Fibroblast of the aortic adventitia (primary cell): Measurements from ENCODE around the gene ABTB2. TPM values are rescaled to one million over a fixed set of nuclear protein-coding genes. Genes with fewer than 3 reads are reported as not detected.
"Not testable (repeated sequence)": the region's sequence is repeated elsewhere in the genome, so short reads cannot be mapped to it uniquely, and the experiment has no call there.

Experiments used
- DNase-seq: peaks from one replicate; pipeline ENCODE4 v3.0.0-alpha.2; 2010; ENCODE audit warnings: low read depth
- H3K4me3 ChIP-seq: 2 replicates; pipeline ENCODE4 v1.5.1; 2011; ENCODE audit warnings: low read depth, mild to moderate bottlenecking, control low read depth, low read length, moderate library complexity
- total RNA-seq: library from RNA; depleted of rRNA; stranded (reverse); fragments of >200 nt; gene quantifications from 2 replicates; pipeline ENCODE4 v1.2.3, GENCODE V29; 2012; ENCODE audit warnings: low replicate concordance
- TF ChIP-seq, protein P1 (sequence below): IDR thresholded peaks from 2 replicates; pipeline ENCODE4 v1.5.1; 2011; ENCODE audit warnings: mild to moderate bottlenecking, low read length, control low read depth, inconsistent platforms; ENCODE audit not compliant: insufficient read depth

ABTB2 gene
- total RNA-seq, 1 donor = 1.7 TPM

GRCh38 chr11:34181251-34181650 lies 176.6 kb downstream of the ABTB2 start:
- DNase-seq = no peak
- TF ChIP-seq, protein P1, sequence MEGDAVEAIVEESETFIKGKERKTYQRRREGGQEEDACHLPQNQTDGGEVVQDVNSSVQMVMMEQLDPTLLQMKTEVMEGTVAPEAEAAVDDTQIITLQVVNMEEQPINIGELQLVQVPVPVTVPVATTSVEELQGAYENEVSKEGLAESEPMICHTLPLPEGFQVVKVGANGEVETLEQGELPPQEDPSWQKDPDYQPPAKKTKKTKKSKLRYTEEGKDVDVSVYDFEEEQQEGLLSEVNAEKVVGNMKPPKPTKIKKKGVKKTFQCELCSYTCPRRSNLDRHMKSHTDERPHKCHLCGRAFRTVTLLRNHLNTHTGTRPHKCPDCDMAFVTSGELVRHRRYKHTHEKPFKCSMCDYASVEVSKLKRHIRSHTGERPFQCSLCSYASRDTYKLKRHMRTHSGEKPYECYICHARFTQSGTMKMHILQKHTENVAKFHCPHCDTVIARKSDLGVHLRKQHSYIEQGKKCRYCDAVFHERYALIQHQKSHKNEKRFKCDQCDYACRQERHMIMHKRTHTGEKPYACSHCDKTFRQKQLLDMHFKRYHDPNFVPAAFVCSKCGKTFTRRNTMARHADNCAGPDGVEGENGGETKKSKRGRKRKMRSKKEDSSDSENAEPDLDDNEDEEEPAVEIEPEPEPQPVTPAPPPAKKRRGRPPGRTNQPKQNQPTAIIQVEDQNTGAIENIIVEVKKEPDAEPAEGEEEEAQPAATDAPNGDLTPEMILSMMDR = no peak
- H3K4me3 ChIP-seq = no peak overlapping the region

- DNase-seq, H3K4me3 ChIP-seq: not testable (repeated sequence)
These were observed 177.0 kb downstream of the ABTB2 start for GRCh38 chr11:34180814-34181165.

GRCh38 chr11:34180040-34180813 lies 177.6 kb downstream of the ABTB2 start:
- TF ChIP-seq, protein P1 = no peak
- DNase-seq = no peak
- H3K4me3 ChIP-seq = no peak overlapping the region

GRCh38 chr11:34179026-34179675 lies 178.7 kb downstream of the ABTB2 start:
- DNase-seq = no peak
- TF ChIP-seq, protein P1 = no peak

DNA sequence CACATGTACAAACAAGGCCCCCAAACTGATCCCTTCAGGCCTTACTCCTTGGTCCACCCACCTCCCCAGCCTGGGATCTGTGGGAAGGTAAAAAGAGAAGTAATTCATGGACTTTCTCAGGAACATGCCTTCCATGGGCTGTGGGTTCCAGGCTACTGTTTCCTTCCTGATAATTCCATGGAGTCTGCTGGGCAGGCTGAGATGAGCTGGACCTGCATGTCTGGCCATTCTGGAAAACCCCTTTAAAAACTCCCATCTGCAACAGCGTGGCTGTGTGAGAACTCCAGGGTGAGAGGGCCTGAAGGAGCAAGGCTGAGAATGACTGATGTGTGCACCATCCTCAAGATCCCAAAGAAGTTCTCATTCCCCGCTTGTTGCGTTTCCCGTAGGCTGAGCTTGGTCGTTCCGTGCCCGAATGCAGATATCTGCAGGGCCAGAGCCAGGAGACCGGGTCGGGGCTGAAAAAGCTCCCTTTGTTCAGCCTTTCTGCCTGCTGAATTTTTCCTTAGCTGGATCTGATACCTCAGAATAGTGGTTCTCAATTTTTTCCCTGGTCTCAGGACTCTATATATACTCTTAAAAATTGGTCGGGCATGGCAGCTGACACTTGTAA lies 179.5 kb downstream of the ABTB2 start:
- TF ChIP-seq, protein P1 = no peak
- DNase-seq = no peak
- H3K4me3 ChIP-seq = no peak overlapping the region

More at GRCh38 chr11:34179026-34179675, 178.7 kb downstream of the ABTB2 start:
- no peak overlapping the region for H3K4me3 ChIP-seq

DNA sequence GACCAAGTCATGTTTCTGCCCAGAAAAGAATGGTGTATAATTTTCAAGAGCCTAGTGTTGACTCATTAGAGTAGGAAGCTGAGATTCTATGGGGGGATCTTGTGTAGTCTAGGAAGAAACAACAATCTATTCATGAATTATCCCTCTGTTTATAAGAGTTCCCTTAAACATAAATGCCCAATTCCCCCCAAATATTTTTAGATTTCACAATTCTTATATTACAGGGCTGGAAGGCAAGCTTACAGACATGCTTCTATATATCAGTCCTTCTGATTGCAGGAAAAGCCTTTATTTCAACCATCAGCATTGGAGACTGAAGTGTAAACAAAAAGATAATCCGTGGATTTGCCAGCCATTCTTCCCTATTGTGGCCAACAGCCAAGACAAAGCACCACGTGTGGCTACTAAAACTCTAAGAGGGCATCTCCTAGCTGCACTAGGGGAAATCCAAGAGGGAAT lies 181.0 kb downstream of the ABTB2 start:
- no peak overlapping the region for H3K4me3 ChIP-seq
- TF ChIP-seq, protein P1 = no peak
- no peak for DNase-seq
